GM19455 (cell line): Measurements from ENCODE around the gene HMGXB3.

ENCODE experiments used
- ATAC-seq: cut with Tn5 transposase; IDR thresholded peaks from one replicate; pipeline ENCODE4 v1.9.1; 2021; ENCODE audit not compliant: unreplicated experiment

The HMGXB3 gene

DNA sequence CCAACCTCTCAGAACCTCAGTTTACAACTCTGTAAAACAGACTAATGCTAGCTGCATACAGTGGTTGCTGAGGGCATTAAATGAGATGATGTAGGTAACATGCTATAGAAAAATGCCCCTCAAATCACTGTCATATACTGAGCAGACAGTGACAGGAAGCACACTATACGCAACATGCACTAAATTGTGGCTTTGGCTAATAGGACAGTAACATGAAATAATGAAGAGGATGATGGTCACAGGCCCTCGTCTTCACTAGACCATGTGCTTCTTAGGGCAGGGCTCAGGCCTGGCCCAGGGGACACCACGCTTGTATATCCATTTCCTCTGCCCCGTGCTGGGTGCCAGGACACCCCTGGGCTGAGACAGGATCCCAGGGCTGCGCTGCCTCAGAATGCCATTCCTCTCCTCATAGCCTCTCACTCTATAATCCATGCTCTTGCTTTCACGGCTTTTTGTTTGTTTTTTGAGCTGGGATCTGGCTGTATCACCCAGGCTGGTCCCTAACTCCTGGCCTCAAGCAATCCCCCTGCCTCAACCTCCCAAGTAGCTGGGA is 66.9 kb downstream of the HMGXB3 start:
- ATAC-seq: no peak

DNA sequence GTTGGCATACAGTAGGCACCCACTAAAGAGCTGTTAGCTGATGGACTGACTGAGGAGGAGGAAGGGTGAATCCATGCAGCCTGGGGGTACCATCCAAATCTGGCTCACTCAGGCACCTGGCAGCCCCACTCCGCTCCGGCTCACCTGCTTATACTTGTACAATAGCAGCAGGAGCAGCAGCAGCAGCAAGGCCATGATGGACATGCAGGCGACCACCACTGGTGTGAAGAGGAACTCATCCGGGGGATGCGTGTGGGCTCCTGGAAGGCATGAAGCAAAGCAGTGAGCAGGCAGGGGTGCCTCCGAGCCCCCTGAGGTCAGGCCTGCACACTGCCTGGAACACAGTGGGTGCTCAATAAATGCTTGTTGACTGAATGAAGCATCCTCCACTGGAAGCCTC is 67.5 kb downstream of the HMGXB3 start:
- no peak for ATAC-seq

DNA sequence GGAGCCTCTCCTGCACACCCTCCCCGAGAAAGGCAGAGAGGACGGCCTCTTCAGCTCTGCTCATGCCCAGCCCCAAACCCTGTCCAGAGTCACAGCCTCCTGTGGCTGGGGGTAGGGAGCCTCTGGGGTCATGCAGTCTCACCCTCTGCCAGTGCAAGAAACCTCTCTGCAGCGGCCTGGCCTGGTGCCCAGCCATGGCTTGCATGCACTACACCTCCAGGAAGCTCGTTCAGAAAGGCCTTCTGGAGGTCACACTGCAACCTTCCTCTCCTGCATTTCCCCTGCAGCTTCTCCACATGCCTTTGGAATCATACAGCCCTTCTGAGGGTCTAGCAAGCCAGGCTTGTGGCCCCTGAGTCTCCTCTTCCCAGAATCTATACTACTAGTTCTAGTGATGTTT is 67.9 kb downstream of the HMGXB3 start:
- ATAC-seq: no peak

DNA sequence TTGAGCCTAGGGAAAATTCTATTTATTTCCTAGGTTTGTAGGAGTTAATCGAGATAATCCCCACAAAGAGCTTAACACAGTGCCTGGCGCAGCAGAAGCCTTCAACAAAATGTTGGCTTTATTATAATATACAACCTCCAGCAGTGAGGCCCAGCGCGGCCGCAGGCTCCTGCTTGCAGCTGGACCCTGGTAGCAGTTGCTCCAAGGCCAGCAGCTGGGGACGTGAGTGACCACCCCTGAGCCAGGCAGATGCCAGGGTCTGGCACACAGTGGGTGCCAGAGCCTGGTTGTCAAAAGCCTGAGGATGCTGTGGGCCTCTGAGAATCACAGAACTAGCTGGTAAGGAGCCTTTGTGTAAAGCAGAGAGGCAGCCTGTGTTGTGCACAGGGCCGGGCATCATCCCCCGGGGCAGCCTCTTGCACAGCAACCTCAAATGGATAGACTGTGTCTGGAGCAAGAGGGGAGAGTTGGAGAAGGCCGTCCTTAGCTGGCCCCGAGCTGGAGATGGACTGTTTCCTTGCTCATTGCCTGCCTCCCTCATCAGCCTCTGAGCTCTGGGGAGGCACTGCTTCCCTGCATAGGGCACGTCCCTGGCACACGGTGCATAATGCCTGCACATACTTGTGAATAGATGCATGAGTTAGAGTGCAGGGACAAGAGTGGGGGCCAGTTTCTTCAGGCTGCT is 68.6 kb downstream of the HMGXB3 start:
- ATAC-seq: no peak

DNA sequence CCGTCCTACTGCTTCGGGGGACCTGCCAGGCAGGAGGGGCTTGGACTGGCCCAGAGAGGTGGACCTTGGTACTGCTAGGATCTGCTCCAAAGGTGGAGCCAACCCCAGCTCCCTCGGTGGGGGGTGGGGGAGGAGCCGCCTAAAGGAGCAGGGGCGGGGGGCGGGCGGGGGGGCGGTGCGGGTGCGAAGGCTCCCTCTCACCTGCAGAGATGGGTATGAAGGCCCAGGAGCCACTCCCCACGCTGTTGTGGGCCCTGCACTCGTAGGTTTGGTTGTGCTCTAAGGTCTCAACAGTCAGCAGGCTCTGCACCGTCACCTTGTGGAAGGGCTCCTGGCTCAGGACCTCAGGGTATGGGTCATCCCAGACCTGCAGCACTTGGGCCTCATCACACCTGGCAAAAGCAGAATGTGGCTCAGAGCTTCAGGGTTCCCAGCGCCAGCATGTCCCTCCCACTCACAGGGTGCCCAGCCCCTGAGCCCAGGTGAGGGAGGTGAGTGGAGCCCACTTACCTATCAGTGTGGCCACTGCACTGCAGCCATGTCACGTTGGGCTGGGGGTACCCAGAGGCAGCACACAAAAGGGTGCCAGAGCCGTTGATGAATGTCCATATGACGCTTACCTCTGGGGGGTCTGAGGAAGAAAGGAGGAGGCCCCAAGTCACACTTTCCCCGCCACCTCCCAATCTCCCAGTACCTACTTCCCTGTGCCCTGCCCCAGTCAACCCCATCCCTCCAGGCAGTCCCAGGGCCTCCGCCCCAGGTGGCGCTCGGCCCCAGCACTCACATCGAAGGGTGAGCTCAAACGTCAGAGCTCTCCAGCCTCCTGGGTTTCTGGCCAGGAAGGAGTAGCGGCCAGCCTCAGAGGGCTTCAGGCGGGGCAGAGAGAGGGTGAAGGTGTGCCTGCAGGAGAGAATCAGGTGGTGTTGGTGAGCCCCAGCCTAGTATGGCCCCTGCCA is 69.4 kb downstream of the HMGXB3 start:
- ATAC-seq: no peak

DNA sequence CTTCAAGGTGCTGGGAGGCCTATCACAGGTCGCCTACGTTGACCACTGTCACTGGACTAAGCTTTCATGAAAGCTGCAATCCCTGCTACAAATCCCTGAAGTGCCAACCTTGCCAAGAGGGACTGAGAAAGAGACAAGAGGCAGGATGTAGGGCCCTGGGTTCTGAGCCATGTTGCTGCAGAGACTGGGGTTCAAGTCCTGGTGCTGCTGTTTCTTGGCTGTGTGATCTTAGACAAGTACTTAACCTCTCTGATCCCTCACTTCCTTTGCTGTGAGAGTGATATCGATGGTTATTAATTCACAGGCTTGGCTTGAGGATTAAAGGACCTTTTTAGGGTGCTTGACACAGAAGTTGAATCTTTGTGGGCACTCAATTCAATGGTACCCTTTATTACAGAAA is 70.3 kb downstream of the HMGXB3 start:
- no peak for ATAC-seq

DNA sequence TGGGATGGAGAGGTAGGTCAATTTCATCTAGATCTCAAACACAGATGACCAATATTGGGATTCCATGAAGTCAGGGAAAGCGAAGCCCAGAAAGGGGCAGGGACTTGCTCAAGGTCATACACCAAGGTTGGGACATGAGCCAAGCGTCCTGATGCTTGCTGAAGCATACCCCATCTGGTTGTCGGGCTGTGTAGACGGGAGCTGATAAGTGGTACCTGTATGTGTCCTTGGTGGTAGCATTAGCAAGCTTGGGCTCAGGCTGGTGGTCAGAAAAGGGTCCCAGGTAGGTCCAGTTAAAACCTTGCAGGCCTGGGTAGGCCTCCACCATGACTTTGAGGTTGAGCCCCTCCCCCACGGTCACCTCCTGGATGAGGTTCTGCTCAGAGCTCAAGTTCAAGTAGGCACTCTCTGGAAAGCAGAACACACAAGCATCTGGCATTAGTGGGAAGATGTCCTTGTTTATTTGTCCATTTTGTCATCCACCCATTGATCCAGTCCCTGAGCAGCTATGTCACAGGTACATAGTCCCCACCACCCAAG is 72.6 kb downstream of the HMGXB3 start:
- no peak for ATAC-seq

DNA sequence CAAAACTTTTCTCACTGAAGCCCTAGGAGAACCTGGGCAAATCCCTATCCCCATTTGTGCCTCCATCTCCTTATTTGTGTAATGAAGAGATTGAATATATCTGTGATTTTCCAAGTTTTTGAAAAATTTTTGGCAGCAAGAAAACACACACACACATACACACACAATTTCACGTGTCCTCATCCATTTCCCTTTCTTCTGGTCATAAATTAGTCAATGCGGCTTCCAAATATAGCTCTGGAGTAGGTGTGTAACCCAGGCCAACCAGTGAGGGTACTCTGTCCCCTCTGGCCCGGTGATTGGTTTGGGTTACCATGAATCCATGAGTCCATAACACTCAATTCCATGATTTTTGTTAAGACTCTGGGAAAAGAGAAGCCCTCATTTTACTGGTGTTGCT is 73.1 kb downstream of the HMGXB3 start:
- no peak for ATAC-seq

DNA sequence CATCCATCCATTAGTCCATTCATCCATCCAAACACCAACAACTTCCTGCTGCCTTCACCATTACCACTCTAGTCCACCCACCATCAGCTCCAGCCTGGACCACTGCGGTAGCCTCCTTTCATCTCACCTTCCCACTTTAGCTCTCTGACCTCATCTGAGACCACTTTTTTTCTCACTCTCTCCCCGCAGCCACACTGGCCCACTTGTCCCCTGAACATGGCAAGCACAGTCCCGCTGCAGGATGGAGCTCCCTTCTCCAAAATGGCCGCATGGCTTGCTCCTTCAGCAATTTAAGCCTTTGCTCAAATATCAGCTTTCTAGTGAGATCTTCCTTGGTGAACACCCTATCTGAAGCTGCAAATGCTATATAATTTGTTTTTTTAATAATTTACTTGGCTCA is 74.7 kb downstream of the HMGXB3 start:
- no peak for ATAC-seq

DNA sequence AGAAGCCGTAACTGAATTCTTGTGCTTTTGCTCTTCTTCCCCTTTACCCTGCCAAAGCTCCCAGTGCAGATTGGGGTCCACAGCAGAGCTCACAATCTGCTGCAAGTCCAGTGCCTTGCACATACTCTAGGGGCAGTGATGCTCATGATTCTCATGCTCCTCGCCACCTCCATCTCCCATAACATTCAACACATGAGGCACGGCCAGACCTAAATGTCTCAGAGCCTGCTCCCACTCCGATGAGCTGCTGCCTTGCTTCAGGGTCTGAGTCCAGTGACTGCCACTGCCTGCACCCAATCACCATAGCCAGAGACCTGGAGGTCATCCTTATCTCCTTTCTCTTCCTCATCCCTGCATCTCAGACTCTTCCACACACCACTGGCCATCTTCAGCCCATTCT is 75.3 kb downstream of the HMGXB3 start:
- no peak for ATAC-seq

DNA sequence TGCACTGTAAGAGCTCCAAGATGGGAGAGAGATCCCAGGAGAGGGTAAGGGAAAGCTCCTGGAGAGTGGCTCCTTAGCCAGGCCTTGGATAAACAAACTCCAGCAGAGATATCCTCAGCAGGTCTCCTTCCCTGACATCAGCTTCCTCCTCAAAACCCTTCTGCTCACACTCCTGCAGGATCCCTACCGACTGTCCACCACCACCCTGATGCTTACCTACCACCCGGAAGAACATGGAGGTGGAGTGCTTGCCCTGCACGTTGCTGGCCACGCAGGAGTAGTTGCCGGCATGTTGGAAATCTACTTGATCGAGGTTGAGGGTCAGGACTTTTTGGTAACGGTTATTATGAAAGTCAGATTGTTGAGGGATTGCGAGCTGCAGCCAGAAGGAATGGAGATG is 76.5 kb downstream of the HMGXB3 start:
- ATAC-seq: no peak

DNA sequence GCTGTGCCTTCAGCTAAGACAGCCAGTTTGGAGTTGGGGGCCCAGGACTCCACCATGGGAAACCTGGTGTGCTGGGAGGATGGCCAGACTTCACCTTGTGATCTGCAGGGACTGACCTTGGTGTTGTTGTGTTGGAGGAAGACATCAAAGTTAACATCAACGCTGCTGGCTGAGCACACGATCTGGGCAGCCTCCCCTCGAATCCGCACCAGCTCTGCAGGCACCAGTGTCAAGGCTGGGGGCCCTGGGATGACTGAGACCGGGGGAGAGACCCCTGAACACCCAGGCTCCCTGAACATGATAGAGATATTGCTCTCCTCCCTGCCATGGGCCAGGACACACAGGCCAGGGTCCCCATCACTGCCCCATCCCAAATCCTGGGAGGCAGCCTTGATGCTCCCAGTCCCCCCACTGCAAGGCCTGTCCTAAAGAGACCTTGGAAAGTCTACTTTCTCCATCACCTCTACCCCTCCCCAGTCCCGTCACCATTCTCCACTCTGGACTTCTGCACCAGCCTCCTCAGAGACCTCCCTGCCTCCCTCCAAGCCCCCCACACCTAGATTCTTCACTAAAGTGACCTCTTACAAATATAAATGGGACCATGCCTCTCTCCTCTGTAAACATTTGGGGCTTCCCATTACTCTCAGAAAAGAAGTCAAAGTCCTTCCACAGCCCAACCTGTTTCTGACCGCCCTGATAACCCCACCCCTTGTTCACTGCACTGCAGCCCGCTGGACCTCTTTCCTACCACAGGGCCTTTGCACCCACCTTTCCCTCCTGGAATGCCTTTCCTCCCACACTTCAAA is 77.7 kb downstream of the HMGXB3 start:
- ATAC-seq: no peak

DNA sequence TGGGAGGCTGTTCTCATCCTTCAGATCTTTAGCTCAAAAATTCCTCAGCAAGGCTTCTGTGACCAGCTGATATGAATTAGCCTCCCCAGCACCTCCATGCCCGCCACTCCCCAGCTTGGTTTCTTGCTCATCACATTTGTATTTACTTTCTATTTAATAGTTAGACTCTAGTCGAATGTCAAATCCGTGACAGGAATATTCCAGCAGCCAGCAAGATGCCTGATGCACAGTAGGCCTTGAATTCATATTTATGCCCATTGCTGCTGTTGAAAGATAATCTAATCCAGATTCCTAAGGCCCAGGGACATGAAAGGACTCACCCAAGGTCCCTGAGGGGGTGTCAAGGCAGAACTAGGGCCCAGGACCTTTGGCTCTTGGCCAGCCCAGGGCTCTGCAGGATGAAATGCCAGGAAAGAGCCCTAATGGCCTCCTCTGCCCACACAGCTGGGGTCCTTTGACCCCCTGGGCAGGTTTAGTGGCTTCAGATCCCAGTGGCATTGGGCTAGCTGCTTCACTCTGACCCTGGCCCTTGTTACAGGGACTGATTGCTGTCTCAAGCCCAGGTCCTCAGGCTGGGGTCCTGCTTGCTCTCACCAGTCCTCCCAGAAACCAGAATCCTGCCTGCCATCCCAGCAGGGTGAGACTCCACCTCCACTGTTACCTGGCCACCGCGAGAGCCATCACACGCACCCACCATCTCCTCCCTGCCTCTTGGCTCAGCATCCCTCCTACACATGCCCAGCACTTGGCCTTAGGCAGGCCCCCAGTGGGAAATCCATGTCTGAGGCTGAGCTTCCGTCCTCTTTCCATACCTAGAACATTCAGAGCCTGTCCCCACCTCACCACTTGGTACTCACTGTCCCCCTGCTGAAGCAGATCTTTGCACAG is 78.5 kb downstream of the HMGXB3 start:
- no peak for ATAC-seq

DNA sequence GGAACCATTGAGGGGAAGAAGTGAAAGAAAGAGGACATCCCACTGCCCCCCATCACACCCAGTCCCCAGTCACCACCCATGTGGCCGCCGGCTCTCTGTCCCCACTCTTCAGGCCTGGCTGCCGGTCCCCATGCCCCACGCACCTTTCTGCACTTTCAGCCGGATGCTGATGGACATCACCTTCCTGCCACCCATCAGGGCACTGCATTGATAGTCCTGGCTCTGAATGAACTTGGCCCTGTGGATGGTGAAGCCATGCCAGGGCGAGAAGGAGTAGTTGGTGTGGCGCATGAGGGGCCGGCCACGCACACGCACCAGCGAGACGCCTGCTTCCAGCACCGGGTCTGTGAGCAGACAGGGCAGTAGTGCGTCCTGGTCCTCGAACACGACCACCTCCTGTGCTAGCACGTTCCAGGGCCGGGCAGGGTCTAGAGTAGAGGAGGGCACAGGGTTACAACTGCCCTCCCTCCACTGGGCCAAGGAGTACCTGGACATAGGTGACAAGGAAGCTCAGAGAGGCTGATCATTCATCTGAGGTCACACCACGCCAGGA is 79.4 kb downstream of the HMGXB3 start:
- no peak for ATAC-seq

DNA sequence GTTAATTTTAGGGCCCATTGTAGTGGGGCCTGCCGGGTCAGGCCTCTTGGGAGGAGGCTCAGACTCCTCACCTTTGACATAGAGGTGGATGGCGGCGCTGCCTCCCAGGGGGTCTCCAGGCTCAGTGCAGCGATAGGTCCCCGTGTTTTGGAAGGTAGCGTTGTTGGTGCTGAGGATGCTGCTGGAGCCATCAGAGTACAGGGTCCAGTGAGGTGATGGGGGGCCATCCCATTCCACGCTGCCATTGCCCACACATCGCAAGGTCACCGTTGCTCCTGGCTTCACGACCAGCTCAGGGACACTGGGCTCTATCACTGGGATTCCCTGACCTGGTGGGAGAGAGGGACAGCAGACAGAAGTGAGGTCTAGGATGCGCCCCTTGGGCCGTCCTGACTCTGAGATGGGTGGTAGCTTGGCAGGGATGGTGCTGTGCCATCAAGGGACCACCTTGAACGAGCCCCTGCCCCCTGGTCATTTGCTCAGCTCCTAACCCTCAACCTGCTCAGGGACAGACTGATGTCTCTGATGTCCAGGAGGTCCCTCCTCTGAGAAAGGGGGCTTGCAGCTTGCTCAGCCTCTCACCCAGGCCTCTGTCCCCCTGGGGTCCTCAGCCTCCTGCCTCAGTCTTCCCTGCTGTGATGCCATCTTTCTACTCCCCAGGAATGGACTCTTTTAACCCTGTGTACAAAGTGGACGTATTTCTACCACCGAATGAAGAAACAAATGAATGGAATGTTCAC is 80.3 kb downstream of the HMGXB3 start:
- no peak for ATAC-seq

DNA sequence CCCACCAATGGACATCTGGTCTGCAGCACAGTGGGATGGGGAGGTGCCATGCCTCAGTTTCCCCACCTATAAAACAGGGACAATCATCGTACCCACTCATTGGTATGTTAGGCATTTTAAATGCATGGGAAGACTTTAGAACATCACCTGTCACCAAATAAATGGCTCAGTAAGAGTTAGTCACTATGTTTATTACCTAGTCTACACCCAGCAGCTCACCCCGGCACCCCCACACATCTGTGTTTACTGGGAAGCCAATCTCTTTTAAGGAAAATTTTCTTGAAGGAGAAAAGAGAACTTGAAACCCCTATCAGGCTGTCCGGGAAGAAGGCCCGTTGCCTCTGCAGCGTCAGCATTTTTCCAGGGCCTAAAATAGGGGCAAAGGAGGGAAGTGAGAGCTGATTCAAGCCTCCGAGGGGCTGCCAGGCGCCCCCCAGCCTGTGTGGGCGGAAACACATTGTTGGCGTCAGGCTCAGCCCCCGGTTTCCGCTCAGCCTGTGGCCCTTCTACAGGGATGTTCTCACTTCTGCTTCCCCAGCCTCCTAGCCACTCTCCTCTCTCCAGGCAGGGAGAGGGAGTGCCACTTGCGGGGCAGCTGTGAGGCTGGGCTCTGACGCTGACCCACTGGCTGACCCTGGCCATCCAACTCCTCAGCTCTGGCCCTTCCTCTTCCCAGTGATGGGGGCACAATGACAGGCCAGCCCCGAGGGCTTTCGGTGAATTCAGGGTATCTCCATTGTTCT is 81.2 kb downstream of the HMGXB3 start:
- ATAC-seq: peak; percentile 83

DNA sequence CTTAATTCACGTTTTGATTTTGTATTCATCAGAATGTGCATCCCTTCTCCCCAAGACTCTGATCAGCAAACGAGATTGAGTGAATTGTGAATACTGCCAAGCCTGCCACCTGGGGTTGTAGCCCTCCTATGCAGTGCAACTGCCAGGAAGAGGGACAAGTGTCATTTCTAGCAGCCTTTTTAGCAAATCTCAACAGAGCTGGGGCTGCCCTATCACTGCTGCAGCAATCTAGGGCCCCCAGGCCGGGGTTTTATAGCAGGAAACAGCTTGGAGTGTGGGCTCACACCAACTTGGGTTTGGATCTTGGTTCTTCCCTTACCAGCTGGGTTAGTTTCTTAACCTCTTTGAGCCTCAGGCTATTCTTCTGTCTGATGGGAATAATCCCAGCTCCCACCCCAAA is 81.8 kb downstream of the HMGXB3 start:
- ATAC-seq: no peak

DNA sequence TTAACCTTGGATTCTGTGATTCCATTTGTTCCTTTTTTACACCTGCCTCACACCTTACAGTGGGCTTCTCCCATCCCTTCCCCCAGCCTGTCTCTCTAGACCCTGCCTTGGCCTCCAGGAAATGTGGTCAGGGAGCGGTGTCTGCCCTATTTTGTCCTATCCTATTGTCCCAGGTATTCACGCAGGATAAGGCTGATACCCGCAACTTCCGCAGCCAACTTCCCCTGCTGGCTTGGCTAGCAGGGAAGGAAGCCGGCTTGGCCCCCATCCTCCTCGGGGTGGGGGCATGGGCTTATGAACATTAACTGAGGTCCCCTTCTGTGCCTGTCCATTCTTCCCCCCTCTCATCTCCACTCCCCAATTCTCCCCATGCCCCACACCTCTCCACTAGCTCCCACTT is 82.3 kb downstream of the HMGXB3 start:
- ATAC-seq: no peak
